GM12878 (cell line): ENCODE measurements around the gene CNTNAP2. TPM values are rescaled to one million over a fixed set of nuclear protein-coding genes. Genes with fewer than 3 reads are reported as not detected.

Experiments
- ATAC-seq: fragments of 200-7000 bp; cut with Tn5 transposase; 3 replicates; pipeline ENCODE4 v1.9.1; 2020; ENCODE audit warnings: mild to moderate bottlenecking, moderate library complexity
- BruUV-seq: library from RNA; stranded (reverse); fragments of 400-500 nt; replicated peaks from 2 replicates; lab custom pipeline; 2021; lab: Mats Ljungman, UMichigan
- CTCF ChIA-PET: fragments of 300-600 bp; sonication (Branson Sonifier 250); formaldehyde crosslinking; extraction: SDS; loops from one replicate; lab custom pipeline; 2021; ENCODE audit warnings: inconsistent platforms; lab: Yijun Ruan, JAX
- POLR2A ChIA-PET: fragments of 350-600 bp; formaldehyde crosslinking; extraction: SDS; loops from one replicate; lab custom pipeline; 2021; ENCODE audit warnings: inconsistent platforms; lab: Charles Lee
- RAD21 ChIA-PET: fragments of 300-600 bp; sonication (Branson Sonifier 250); formaldehyde crosslinking; loops from one replicate; lab custom pipeline; 2023; ENCODE audit warnings: antibody characterized with exemption; ENCODE audit not compliant: unreplicated experiment; lab: Charles Lee
- SMC1A ChIA-PET: fragments of 300-600 bp; sonication (Branson Sonifier 250); formaldehyde crosslinking; loops from one replicate; lab custom pipeline; 2023; ENCODE audit not compliant: unreplicated experiment, uncharacterized antibody; lab: Charles Lee
- DNase-seq: peaks from one replicate; pipeline ENCODE4 v3.0.0-alpha.2; 2011; ENCODE audit warnings: low read depth, low spot score
- FAIRE-seq: peaks from 3 replicates; lab custom pipeline; 2011; peaks lifted over from hg19 to GRCh38; lab: Jason Lieb, UNC
- H2AFZ ChIP-seq: 2 replicates; pipeline ENCODE4 v1.6.0; 2011; ENCODE audit warnings: low read depth, low read length, control low read depth; ENCODE audit not compliant: control insufficient read depth
- H3K27ac ChIP-seq: 2 replicates; pipeline ENCODE4 v1.5.1; 2011; ENCODE audit warnings: control low read depth; ENCODE audit not compliant: control insufficient read depth, insufficient read depth
- H3K27me3 ChIP-seq, 2 experiments: replicated peaks in 1 of 2; 2 replicates each; pipeline versions ENCODE4 v1.6.0 to v1.6.1; 2011; ENCODE audit warnings: low read length in 1 of 2; ENCODE audit not compliant: control insufficient read depth in 2 of 2, insufficient read depth in 2 of 2
- H3K36me3 ChIP-seq, 2 experiments: 2 replicates each; pipeline ENCODE4 v1.5.1; 2011; ENCODE audit warnings: low read length in 1 of 2; ENCODE audit not compliant: control insufficient read depth in 2 of 2, insufficient read depth in 2 of 2
- H3K4me1 ChIP-seq: 2 replicates; pipeline ENCODE4 v1.6.1; 2011; ENCODE audit warnings: mild to moderate bottlenecking, low read length, moderate library complexity, mixed read lengths; ENCODE audit not compliant: control insufficient read depth, insufficient read depth
- H3K4me2 ChIP-seq: 2 replicates; pipeline ENCODE4 v1.6.0; 2011; ENCODE audit warnings: control low read depth; ENCODE audit not compliant: control insufficient read depth, insufficient read depth
- H3K4me3 ChIP-seq: fragments of 200-600 bp; sonication (generic); 2 replicates; pipeline ENCODE4 v1.5.1; 2016
- H3K79me2 ChIP-seq: 2 replicates; pipeline ENCODE4 v1.6.0; 2011; ENCODE audit warnings: low read length; ENCODE audit not compliant: control insufficient read depth, insufficient read depth
- H3K9ac ChIP-seq: 2 replicates; pipeline ENCODE4 v1.8.0; 2011; ENCODE audit warnings: low read length, control low read depth, mixed read lengths; ENCODE audit not compliant: control insufficient read depth, insufficient read depth
- H3K9me3 ChIP-seq: replicated peaks from 3 replicates; pipeline ENCODE4 v1.5.1; 2011; ENCODE audit warnings: mild to moderate bottlenecking, low read length; ENCODE audit not compliant: control insufficient read depth, insufficient read depth
- H4K20me1 ChIP-seq: 2 replicates; pipeline ENCODE4 v1.6.0; 2011; ENCODE audit not compliant: control insufficient read depth, insufficient read depth
- BMI1 ChIP-seq: fragments of 450-650 bp; IDR thresholded peaks from 2 replicates; pipeline ENCODE4 v1.6.1; 2016; ENCODE audit warnings: mild to moderate bottlenecking, moderate library complexity, borderline replicate concordance
- FOXM1 ChIP-seq: IDR thresholded peaks from 2 replicates; pipeline ENCODE4 v1.6.1; 2012; ENCODE audit warnings: low read depth, mild to moderate bottlenecking, inconsistent platforms, low read length, moderate library complexity
- HCFC1 ChIP-seq: fragments of 150-350 bp; IDR thresholded peaks from 2 replicates; pipeline ENCODE4 v1.6.1; 2014; ENCODE audit warnings: low read length
- JUNB ChIP-seq: IDR thresholded peaks from 2 replicates; pipeline ENCODE4 v1.6.1; 2016; ENCODE audit warnings: antibody characterized with exemption, mild to moderate bottlenecking
- KAT2A ChIP-seq: conservative IDR thresholded peaks from 2 replicates; pipeline ENCODE4 v1.6.1; 2011; ENCODE audit warnings: low read depth, low read length; ENCODE audit not compliant: control insufficient read depth
- MYB ChIP-seq: fragments of 150-350 bp; IDR thresholded peaks from 2 replicates; pipeline ENCODE4 v1.6.1; 2014; ENCODE audit warnings: mild to moderate bottlenecking, low read depth, low read length, borderline replicate concordance
- POLR2AphosphoS2 ChIP-seq: IDR thresholded peaks from 2 replicates; pipeline ENCODE4 v1.6.1; 2011; ENCODE audit warnings: low read depth, mild to moderate bottlenecking, low read length, improper control_type of control experiment, moderate library complexity
- RELA ChIP-seq: fragments of 450-650 bp; IDR thresholded peaks from 2 replicates; pipeline ENCODE4 v1.8.0; 2014; ENCODE audit warnings: borderline replicate concordance; ENCODE audit not compliant: partially characterized antibody
- REST ChIP-seq: IDR thresholded peaks from 2 replicates; pipeline ENCODE4 v1.6.1; 2012; ENCODE audit warnings: mild to moderate bottlenecking, low read depth, low read length
- SMARCA5 ChIP-seq: fragments of 450-650 bp; IDR thresholded peaks from 2 replicates; pipeline ENCODE4 v1.6.1; 2017; ENCODE audit warnings: mild to moderate bottlenecking
- SREBF2 ChIP-seq: IDR thresholded peaks from 2 replicates; pipeline ENCODE4 v1.6.1; 2012; ENCODE audit warnings: mild to moderate bottlenecking, low read length
- TCF12 ChIP-seq: IDR thresholded peaks from 2 replicates; pipeline ENCODE4 v1.6.1; 2011; ENCODE audit warnings: low read depth, mild to moderate bottlenecking, low read length
- TCF3 ChIP-seq: IDR thresholded peaks from 2 replicates; pipeline ENCODE4 v1.6.1; 2012; ENCODE audit warnings: low read depth, mild to moderate bottlenecking, low read length, borderline replicate concordance; ENCODE audit not compliant: insufficient read depth
- ZSCAN29 ChIP-seq: fragments of 450-650 bp; IDR thresholded peaks from 2 replicates; pipeline ENCODE4 v1.6.1; 2017; ENCODE audit warnings: mild to moderate bottlenecking, moderate library complexity
- ZZZ3 ChIP-seq: IDR thresholded peaks from 2 replicates; pipeline ENCODE4 v1.6.1; 2011; ENCODE audit warnings: low read depth; ENCODE audit not compliant: control insufficient read depth, insufficient read length
- WGBS: methylation state at CpG from one replicate; pipeline ENCODE4 v1.1.6; 2016; ENCODE audit warnings: low lambda C conversion rate; ENCODE audit not compliant: insufficient replicate concordance, insufficient coverage; ENCODE audit errors: missing lambda C conversion rate; 5-methylcytosine and 5-hydroxymethylcytosine counted together
- in situ Hi-C: fragments of 300-500 bp; cut with MboI; formaldehyde crosslinking; loops from 9 replicates; pipeline ENCODE4 v1.14.3; 2018; ENCODE audit warnings: mixed read lengths
- intact Hi-C: fragments of 100-400 bp; cut with micrococcal nuclease; formaldehyde crosslinking; loops from one replicate; pipeline ENCODE4 v1.14.2; 2022; ENCODE audit not compliant: unreplicated experiment
- polyA plus RNA-seq, 11 experiments: library from polyadenylated mRNA; depleted of rRNA in 4 of 11; unstranded in 6 of 11; stranded (reverse) in 5 of 11; fragments of >200 nt; fragmentation: Nextera tagmentation in 4 of 11; fragmentation: Illumina TruSeq in 1 of 11; extraction: Ambion mirVana in 4 of 11; extraction: Trizol in 1 of 11; gene quantifications; 1 replicate in 1 of 11; 2 replicates in 10 of 11; pipeline versions ENCODE4 v1.2.1 to v1.2.3, GENCODE V29; 2011 to 2016; ENCODE audit warnings: inconsistent platforms in 2 of 11, missing spikeins in 2 of 11, low read depth in 1 of 11
- total RNA-seq, 4 experiments: library from RNA; depleted of rRNA in 3 of 4; stranded (reverse); fragments of >200 nt in 3 of 4; fragmentation: Illumina TruSeq in 1 of 4; extraction: Trizol in 1 of 4; gene quantifications; 2 replicates each; pipeline versions ENCODE4 v1.2.1 to v1.2.3, GENCODE V29; 2013 to 2021
- TF ChIP-seq, protein P1 (sequence below): fragments of 450-650 bp; IDR thresholded peaks from 2 replicates; pipeline ENCODE4 v1.6.1; 2018; ENCODE audit warnings: borderline replicate concordance, mild to moderate bottlenecking; ENCODE audit not compliant: partially characterized antibody

CNTNAP2 gene
- total and polyA plus RNA-seq, 10 of the 15 experiments (the other 5 are each of a cell fraction or from before 2014, with no cell fraction given) = 0.03 to 0.08 (median 0.03) TPM; not detected in 7

DNA sequence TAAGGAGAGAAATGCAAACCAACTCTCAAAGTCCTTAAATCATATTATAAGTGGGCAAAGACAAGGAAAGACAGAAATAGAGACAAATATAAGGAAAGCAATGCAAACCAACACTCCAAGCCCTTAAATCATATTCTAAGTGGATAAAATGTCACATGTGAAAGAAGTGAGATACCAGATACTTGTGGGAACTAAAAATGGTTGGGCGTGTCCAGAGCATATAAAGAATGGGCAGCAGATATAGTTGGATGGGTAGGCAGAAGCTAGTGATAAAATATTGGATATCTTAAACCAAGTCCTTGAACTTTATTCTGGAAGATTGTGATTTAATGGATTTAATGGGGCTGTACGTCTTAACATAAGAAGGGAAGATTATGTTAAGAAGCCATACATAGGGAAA lies 1408.7 kb downstream of the CNTNAP2 start:
- no peak for ATAC-seq
- intact Hi-C loops (no loop called here), in situ Hi-C loops (no loop called here)
- BruUV-seq = no TSS peak
- CTCF ChIA-PET = no interaction called here
- no peak for TF ChIP-seq ZZZ3
- no peak for TF ChIP-seq MYB
- no peak for TF ChIP-seq RELA
- TF ChIP-seq JUNB = no peak
- no peak for TF ChIP-seq BMI1
- no peak for TF ChIP-seq REST
- no peak for TF ChIP-seq SREBF2
- no peak for TF ChIP-seq FOXM1
- TF ChIP-seq, protein P1, sequence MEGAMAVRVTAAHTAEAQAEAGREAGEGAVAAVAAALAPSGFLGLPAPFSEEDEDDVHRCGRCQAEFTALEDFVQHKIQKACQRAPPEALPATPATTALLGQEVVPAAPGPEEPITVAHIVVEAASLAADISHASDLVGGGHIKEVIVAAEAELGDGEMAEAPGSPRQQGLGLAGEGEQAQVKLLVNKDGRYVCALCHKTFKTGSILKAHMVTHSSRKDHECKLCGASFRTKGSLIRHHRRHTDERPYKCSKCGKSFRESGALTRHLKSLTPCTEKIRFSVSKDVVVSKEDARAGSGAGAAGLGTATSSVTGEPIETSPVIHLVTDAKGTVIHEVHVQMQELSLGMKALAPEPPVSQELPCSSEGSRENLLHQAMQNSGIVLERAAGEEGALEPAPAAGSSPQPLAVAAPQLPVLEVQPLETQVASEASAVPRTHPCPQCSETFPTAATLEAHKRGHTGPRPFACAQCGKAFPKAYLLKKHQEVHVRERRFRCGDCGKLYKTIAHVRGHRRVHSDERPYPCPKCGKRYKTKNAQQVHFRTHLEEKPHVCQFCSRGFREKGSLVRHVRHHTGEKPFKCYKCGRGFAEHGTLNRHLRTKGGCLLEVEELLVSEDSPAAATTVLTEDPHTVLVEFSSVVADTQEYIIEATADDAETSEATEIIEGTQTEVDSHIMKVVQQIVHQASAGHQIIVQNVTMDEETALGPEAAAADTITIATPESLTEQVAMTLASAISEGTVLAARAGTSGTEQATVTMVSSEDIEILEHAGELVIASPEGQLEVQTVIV = no peak
- no peak for TF ChIP-seq HCFC1
- TF ChIP-seq ZSCAN29 = no peak
- TF ChIP-seq KAT2A = no peak
- TF ChIP-seq POLR2AphosphoS2 = no peak
- no peak for TF ChIP-seq TCF12
- no peak for TF ChIP-seq SMARCA5
- TF ChIP-seq TCF3 = no peak
- H3K4me3 ChIP-seq = no peak overlapping the region
- H2AFZ ChIP-seq = no peak overlapping the region
- no peaks in the 10 kb centered on the region for H4K20me1 ChIP-seq
- WGBS = 16% methylated on average over 2 of the region's 2 CpGs
- H3K79me2 ChIP-seq = no peaks in the 10 kb centered on the region
- H3K27me3 ChIP-seq = no peaks in the 10 kb centered on the region
- H3K9ac ChIP-seq = no peak overlapping the region
- RAD21 ChIA-PET = no interaction called here
- SMC1A ChIA-PET = no interaction called here
- H3K4me1 ChIP-seq = no peaks in the 10 kb centered on the region
- POLR2A ChIA-PET = no interaction called here
- no peaks in the 10 kb centered on the region for H3K9me3 ChIP-seq
- DNase-seq = no peak
- no peak for FAIRE-seq
- H3K4me2 ChIP-seq = no peak overlapping the region
- H3K36me3 ChIP-seq = no peaks in the 10 kb centered on the region
- H3K27ac ChIP-seq = no peak overlapping the region
